ENCODE measurements around the gene BEND7. TPM values are rescaled to one million over a fixed set of nuclear protein-coding genes. Genes with fewer than 3 reads are reported as not detected.

Gene BEND7
- total and polyA plus RNA-seq, 2 of the 8 experiments (the other 6 are each of a cell fraction or from before 2014, with no cell fraction given): 1.9 to 8.2 TPM

DNA sequence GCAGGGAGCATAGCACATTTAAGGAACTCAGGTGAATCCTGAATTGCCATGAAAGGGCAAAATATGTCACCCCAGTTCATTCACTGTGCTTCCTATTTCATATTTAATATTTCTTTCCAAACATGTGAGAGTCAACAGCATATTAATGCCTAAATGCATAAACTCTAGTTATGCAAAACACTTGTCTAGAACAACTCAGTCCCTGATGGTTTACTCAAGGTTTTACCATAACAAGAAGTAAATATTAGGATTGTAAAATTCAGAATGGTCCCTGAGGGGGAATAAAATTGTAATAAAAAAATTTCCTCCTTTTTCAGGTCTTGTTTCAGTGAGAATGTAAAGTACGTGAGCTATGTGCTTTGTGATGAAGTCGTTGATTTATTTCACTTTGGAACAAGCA lies 129.1 kb downstream of the BEND7 start (continued):
- TF ChIP-seq, protein P1, sequence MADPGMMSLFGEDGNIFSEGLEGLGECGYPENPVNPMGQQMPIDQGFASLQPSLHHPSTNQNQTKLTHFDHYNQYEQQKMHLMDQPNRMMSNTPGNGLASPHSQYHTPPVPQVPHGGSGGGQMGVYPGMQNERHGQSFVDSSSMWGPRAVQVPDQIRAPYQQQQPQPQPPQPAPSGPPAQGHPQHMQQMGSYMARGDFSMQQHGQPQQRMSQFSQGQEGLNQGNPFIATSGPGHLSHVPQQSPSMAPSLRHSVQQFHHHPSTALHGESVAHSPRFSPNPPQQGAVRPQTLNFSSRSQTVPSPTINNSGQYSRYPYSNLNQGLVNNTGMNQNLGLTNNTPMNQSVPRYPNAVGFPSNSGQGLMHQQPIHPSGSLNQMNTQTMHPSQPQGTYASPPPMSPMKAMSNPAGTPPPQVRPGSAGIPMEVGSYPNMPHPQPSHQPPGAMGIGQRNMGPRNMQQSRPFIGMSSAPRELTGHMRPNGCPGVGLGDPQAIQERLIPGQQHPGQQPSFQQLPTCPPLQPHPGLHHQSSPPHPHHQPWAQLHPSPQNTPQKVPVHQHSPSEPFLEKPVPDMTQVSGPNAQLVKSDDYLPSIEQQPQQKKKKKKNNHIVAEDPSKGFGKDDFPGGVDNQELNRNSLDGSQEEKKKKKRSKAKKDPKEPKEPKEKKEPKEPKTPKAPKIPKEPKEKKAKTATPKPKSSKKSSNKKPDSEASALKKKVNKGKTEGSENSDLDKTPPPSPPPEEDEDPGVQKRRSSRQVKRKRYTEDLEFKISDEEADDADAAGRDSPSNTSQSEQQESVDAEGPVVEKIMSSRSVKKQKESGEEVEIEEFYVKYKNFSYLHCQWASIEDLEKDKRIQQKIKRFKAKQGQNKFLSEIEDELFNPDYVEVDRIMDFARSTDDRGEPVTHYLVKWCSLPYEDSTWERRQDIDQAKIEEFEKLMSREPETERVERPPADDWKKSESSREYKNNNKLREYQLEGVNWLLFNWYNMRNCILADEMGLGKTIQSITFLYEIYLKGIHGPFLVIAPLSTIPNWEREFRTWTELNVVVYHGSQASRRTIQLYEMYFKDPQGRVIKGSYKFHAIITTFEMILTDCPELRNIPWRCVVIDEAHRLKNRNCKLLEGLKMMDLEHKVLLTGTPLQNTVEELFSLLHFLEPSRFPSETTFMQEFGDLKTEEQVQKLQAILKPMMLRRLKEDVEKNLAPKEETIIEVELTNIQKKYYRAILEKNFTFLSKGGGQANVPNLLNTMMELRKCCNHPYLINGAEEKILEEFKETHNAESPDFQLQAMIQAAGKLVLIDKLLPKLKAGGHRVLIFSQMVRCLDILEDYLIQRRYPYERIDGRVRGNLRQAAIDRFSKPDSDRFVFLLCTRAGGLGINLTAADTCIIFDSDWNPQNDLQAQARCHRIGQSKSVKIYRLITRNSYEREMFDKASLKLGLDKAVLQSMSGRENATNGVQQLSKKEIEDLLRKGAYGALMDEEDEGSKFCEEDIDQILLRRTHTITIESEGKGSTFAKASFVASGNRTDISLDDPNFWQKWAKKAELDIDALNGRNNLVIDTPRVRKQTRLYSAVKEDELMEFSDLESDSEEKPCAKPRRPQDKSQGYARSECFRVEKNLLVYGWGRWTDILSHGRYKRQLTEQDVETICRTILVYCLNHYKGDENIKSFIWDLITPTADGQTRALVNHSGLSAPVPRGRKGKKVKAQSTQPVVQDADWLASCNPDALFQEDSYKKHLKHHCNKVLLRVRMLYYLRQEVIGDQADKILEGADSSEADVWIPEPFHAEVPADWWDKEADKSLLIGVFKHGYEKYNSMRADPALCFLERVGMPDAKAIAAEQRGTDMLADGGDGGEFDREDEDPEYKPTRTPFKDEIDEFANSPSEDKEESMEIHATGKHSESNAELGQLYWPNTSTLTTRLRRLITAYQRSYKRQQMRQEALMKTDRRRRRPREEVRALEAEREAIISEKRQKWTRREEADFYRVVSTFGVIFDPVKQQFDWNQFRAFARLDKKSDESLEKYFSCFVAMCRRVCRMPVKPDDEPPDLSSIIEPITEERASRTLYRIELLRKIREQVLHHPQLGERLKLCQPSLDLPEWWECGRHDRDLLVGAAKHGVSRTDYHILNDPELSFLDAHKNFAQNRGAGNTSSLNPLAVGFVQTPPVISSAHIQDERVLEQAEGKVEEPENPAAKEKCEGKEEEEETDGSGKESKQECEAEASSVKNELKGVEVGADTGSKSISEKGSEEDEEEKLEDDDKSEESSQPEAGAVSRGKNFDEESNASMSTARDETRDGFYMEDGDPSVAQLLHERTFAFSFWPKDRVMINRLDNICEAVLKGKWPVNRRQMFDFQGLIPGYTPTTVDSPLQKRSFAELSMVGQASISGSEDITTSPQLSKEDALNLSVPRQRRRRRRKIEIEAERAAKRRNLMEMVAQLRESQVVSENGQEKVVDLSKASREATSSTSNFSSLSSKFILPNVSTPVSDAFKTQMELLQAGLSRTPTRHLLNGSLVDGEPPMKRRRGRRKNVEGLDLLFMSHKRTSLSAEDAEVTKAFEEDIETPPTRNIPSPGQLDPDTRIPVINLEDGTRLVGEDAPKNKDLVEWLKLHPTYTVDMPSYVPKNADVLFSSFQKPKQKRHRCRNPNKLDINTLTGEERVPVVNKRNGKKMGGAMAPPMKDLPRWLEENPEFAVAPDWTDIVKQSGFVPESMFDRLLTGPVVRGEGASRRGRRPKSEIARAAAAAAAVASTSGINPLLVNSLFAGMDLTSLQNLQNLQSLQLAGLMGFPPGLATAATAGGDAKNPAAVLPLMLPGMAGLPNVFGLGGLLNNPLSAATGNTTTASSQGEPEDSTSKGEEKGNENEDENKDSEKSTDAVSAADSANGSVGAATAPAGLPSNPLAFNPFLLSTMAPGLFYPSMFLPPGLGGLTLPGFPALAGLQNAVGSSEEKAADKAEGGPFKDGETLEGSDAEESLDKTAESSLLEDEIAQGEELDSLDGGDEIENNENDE (IDR thresholded peaks at IDR 0.05; ENCODE audit: insufficient replicate concordance, low read length): no peak
- TF ChIP-seq EGR1 (IDR thresholded peaks at IDR 0.05; ENCODE audit: borderline replicate concordance, low read depth, low read length) (no peak), TAF1 (IDR thresholded peaks at IDR 0.05; ENCODE audit: low read depth, low read length) (no peak)
